Colonic mucosa (tissue), 4 donors: ENCODE results near the gene PARD3B. TPM values are rescaled to one million over a fixed set of nuclear protein-coding genes. Genes with fewer than 3 reads are reported as not detected.

ENCODE experiments used
- DNase-seq: peaks from one replicate; pipeline ENCODE4 v3.0.0-alpha.2; 2020
- H3K27ac ChIP-seq: fragments of 200-600 bp; one replicate; pipeline ENCODE4 v1.8.0; 2021
- H3K27me3 ChIP-seq: fragments of 200-600 bp; one replicate; pipeline ENCODE4 v1.8.0; 2021
- H3K36me3 ChIP-seq: fragments of 200-600 bp; one replicate; pipeline ENCODE4 v1.8.0; 2021
- H3K4me1 ChIP-seq: fragments of 200-600 bp; one replicate; pipeline ENCODE4 v1.8.0; 2021; ENCODE audit warnings: mild to moderate bottlenecking
- H3K4me3 ChIP-seq: fragments of 200-600 bp; one replicate; pipeline ENCODE4 v1.8.0; 2021
- H3K9ac ChIP-seq, 2 donors: one replicate each; pipeline ENCODE4 v1.7.0; 2013; ENCODE audit warnings: control low read depth in 2 of 2, low read depth in 2 of 2, low read length in 2 of 2
- H3K9me3 ChIP-seq: fragments of 200-600 bp; one replicate; pipeline ENCODE4 v1.8.0; 2021
- CTCF ChIP-seq: fragments of 200-600 bp; IDR thresholded peaks from one replicate; pipeline ENCODE4 v1.8.0; 2022; ENCODE audit warnings: antibody characterized with exemption, mild to moderate bottlenecking
- intact Hi-C: fragments of 100-400 bp; cut with DNase I; formaldehyde crosslinking; loops from one replicate; pipeline ENCODE4 v1.14.1; 2022
- total RNA-seq, 2 donors: library from RNA; stranded (reverse); fragmentation: NEBNext Ultra II Directional in 1 of 2; extraction: Animal tissue kit (Norgen Biotek cat#: 25700) in 1 of 2; gene quantifications; one replicate each; pipeline ENCODE4 v1.2.1, GENCODE V29; 2021
- donor health status: healthy.
- donor health status: DM: no; HTN: no; CAD: no.
- donor health status: DM: no; HTN: no; CAD: no.

Gene PARD3B
- total RNA-seq, 2 donors from 2014 or later, result 20.0 to 24.2 TPM

DNA sequence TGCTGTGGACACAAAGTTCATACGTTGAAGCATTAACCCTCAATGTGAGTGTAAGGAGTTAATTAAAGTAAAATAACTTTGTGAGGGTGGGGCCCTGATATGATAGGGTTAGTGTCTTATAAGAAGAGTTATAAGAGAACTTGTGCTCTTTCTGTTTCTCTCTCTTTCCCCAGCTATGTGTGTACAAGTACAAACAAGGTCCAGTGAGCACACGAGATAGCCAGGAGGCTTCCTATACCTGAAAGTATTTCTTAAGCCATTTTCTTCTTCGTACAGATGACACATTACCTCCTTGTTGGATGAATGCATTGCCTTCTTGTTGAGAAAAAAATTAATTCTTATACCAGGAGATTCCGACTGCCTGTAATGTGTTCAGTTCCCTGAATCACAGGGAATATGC lies 301.2 kb downstream of the PARD3B start:
- H3K4me1 ChIP-seq, result no peaks in the 10 kb centered on the region
- DNase-seq, result no peak
- intact Hi-C loops, result no loop called here
- no peaks in the 10 kb centered on the region for H3K27me3 ChIP-seq
- TF ChIP-seq CTCF, result no peak
- no peak overlapping the region for H3K4me3 ChIP-seq
- H3K9me3 ChIP-seq, result no peaks in the 10 kb centered on the region
- no peak overlapping the region for H3K9ac ChIP-seq
- H3K27ac ChIP-seq, result no peak overlapping the region
- no peaks in the 10 kb centered on the region for H3K36me3 ChIP-seq

GRCh38 chr2:204849892-204850291 lies 304.6 kb downstream of the PARD3B start:
- Histone ChIP-seq H3K36me3 (no peaks in the 10 kb centered on the region), H3K9me3 (no peaks in the 10 kb centered on the region), H3K4me1 (no peaks in the 10 kb centered on the region), H3K4me3 (no peak overlapping the region), H3K9ac (no peak overlapping the region), H3K27me3 (no peaks in the 10 kb centered on the region), H3K27ac (no peak overlapping the region)
- no peak for TF ChIP-seq CTCF
- DNase-seq, result no peak
- intact Hi-C loops, result no loop called here

DNA sequence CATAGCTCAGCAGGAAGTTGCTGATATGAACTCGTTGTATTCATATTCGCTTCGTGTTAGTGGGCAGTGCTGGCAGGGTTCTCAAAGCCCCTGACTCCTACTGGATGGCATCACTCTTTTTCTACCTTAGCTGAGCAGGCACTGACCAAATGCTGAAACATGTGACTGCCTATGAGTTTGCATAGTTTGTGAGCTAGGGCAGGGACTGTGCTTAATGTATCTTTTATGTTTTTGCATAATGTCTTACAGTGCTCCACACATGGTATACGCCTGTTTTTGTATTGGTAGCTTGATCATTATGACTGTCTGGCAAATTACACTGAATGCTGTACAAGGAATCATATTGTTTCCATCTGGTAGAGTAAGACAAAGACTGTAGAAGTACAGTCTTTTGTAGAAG lies 305.3 kb downstream of the PARD3B start:
- H3K27ac ChIP-seq, result no peak overlapping the region
- no peaks in the 10 kb centered on the region for H3K36me3 ChIP-seq
- H3K27me3 ChIP-seq, result no peaks in the 10 kb centered on the region
- DNase-seq, result no peak
- no peaks in the 10 kb centered on the region for H3K9me3 ChIP-seq
- H3K9ac ChIP-seq, result no peak overlapping the region
- intact Hi-C loops, result no loop called here
- H3K4me1 ChIP-seq, result no peaks in the 10 kb centered on the region
- TF ChIP-seq CTCF, result no peak
- H3K4me3 ChIP-seq, result no peak overlapping the region

DNA sequence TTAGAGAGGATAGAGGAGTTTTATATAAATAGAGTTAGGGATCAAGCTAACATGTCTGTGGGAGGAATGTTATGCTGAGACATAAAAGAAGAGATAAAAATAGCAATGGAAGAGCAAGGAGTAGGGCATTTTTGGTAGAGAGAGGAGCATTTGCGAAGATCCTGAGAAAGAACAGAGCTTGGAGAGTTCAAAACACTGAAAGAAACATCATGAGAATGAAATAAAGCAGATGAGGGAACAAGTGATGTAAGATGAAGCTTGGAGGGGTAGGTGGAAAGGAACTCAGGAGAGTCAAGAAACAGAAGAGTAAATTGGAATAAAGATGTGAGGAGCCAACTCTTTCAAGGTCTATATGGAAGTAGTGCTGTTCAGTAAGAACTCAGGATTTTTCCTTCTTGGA lies 308.6 kb downstream of the PARD3B start:
- H3K36me3 ChIP-seq, result no peaks in the 10 kb centered on the region
- H3K9me3 ChIP-seq, result no peaks in the 10 kb centered on the region
- intact Hi-C loops, result no loop called here
- TF ChIP-seq CTCF, result no peak
- DNase-seq, result no peak
- no peaks in the 10 kb centered on the region for H3K27me3 ChIP-seq
- H3K9ac ChIP-seq, result no peak overlapping the region
- H3K4me3 ChIP-seq, result no peak overlapping the region
- no peak overlapping the region for H3K27ac ChIP-seq
- no peaks in the 10 kb centered on the region for H3K4me1 ChIP-seq

DNA sequence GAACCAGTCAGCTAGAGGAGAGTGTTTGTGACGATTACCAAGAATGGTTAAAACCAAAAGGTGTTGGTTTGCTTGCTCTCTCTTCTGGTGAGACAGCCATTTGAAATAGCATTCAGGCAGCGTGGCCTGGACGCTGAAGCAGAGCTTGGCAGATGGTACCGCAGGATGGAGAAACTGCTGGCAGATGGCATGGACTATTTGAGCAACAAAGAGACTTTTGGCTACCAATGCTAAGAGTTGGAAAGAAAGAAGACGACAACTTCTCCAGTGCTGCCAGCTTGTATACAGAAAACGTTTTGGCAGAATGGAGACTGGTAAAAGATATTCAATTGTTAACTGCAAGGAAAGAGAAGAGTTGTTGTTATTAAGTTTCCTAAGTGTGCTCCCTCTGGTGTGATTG lies 315.0 kb downstream of the PARD3B start:
- Histone ChIP-seq H3K36me3 (no peaks in the 10 kb centered on the region), H3K9me3 (no peaks in the 10 kb centered on the region), H3K27ac (no peak overlapping the region), H3K27me3 (no peaks in the 10 kb centered on the region), H3K9ac (no peak overlapping the region), H3K4me3 (no peak overlapping the region), H3K4me1 (no peaks in the 10 kb centered on the region)
- DNase-seq, result no peak
- TF ChIP-seq CTCF, result no peak
- intact Hi-C loops, result no loop called here

GRCh38 chr2:204862809-204863208 lies 317.5 kb downstream of the PARD3B start:
- no peak for DNase-seq
- intact Hi-C loops, result no loop called here
- H3K27me3 ChIP-seq, result no peaks in the 10 kb centered on the region
- no peaks in the 10 kb centered on the region for H3K9me3 ChIP-seq
- H3K27ac ChIP-seq, result no peak overlapping the region
- no peak for TF ChIP-seq CTCF
- no peak overlapping the region for H3K4me3 ChIP-seq
- no peaks in the 10 kb centered on the region for H3K4me1 ChIP-seq
- H3K9ac ChIP-seq, result no peak overlapping the region
- no peaks in the 10 kb centered on the region for H3K36me3 ChIP-seq
